ENCODE measurements around the gene CORO7.

DNA sequence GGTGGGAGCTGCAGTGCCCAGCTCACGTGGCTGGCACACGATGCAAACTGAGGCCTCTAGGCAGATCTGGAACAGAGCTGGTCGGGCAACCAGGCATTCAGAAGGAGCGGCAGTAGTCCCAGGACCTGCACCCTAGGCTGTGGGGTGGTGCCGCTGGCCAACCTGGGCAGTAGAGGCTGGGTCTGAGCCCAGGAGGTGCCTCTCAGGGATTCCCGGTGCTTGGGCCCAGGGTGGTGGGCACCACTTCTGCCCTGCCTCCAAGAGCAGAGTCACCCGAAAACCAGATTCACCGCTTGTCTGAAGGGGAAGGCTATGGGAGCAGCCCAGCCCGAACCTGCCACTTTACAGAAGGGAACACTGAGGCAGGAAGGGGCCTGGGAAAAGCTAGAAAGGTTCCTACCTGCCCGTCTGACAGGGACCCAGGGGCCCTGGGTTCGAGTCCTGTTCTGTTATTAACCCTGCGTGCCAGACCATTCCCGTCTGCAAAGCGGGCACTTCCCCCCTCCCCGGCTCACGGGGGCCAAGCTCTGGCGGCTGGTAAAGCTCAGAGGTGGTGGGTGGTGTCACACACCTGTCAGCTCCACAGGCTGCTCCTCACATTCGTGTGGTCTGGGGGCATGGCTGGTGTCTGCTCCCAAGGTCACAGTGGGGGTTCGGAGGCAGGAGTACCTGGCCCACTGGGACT lies 83.6 kb downstream of the CORO7 start:
- no peak for TF ChIP-seq SUZ12 (IDR thresholded peaks at IDR 0.05)
- TF ChIP-seq, protein P1, sequence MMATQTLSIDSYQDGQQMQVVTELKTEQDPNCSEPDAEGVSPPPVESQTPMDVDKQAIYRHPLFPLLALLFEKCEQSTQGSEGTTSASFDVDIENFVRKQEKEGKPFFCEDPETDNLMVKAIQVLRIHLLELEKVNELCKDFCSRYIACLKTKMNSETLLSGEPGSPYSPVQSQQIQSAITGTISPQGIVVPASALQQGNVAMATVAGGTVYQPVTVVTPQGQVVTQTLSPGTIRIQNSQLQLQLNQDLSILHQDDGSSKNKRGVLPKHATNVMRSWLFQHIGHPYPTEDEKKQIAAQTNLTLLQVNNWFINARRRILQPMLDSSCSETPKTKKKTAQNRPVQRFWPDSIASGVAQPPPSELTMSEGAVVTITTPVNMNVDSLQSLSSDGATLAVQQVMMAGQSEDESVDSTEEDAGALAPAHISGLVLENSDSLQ (IDR thresholded peaks at IDR 0.05): no peak
- TF ChIP-seq ARNT (IDR thresholded peaks at IDR 0.05): no peak
- no peak for TF ChIP-seq FOXA1 (IDR thresholded peaks at IDR 0.05)
- TF ChIP-seq ELF4 (IDR thresholded peaks at IDR 0.05): no peak
